ENCODE results near the gene KLRF1. TPM values are rescaled to one million over a fixed set of nuclear protein-coding genes. Genes with fewer than 3 reads are reported as not detected.

The KLRF1 gene
- polyA plus RNA-seq, 1 donor from 2014 or later: not detected

DNA sequence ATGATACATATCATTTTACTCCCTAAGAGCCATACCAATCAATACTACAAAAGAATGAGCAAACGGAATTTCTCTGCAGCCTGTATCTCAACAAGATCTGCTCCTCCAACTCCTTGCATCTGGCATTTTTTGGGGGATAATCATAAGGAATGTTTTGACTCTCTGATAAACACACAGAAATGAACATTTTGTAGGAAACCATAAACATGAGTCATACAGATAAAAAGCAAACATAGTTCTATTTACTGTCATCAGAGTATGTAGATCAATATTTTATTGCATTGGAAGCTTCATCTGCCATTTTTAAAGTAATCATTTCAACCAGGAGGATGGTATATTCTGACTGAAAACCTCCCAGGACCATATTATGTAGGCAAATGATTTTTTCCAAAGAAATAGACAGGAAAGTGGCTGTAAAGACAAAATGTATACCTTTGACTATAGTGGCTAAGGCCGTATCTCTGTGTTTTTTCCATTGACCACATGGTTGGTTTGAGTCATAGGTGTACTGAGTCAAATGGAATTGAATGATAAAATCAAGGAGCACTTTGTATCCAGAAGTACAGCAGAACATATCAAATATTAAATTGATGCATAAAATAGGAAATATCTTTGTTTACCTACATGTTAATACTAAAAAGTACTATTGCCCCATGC is 34.2 kb upstream of the KLRF1 start:
- H3K9me3 ChIP-seq (ENCODE audit: low read length): no peaks in the 10 kb centered on the region
- no peak overlapping the region for H3K4me2 ChIP-seq (ENCODE audit: low read length)
- no peaks in the 10 kb centered on the region for H3F3A ChIP-seq (ENCODE audit: insufficient read depth, low read length, poor library complexity, severe bottlenecking)
- H3K9me2 ChIP-seq (ENCODE audit: insufficient read depth, low read length): no peaks in the 10 kb centered on the region
- no peak overlapping the region for H3K9ac ChIP-seq (ENCODE audit: low read length)
- H4K20me1 ChIP-seq (ENCODE audit: insufficient read depth): no peaks in the 10 kb centered on the region
- no peaks in the 10 kb centered on the region for H3K79me2 ChIP-seq (replicated peaks; ENCODE audit: insufficient read depth, low read length)
- H3K36me3 ChIP-seq (ENCODE audit: insufficient read depth, low read length): no peaks in the 10 kb centered on the region
- H2AFZ ChIP-seq (ENCODE audit: low read depth, low read length): no peak overlapping the region
- no peak for TF ChIP-seq POLR2AphosphoS5 (IDR thresholded peaks at IDR 0.05)
- no peak for TF ChIP-seq MXI1 (conservative IDR thresholded peaks at IDR 0.05; ENCODE audit: poor library complexity, severe bottlenecking)
- TF ChIP-seq RAD21 (conservative IDR thresholded peaks at IDR 0.05): no peak
- TF ChIP-seq, protein P1, sequence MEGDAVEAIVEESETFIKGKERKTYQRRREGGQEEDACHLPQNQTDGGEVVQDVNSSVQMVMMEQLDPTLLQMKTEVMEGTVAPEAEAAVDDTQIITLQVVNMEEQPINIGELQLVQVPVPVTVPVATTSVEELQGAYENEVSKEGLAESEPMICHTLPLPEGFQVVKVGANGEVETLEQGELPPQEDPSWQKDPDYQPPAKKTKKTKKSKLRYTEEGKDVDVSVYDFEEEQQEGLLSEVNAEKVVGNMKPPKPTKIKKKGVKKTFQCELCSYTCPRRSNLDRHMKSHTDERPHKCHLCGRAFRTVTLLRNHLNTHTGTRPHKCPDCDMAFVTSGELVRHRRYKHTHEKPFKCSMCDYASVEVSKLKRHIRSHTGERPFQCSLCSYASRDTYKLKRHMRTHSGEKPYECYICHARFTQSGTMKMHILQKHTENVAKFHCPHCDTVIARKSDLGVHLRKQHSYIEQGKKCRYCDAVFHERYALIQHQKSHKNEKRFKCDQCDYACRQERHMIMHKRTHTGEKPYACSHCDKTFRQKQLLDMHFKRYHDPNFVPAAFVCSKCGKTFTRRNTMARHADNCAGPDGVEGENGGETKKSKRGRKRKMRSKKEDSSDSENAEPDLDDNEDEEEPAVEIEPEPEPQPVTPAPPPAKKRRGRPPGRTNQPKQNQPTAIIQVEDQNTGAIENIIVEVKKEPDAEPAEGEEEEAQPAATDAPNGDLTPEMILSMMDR (IDR thresholded peaks at IDR 0.05; ENCODE audit: poor library complexity, severe bottlenecking): no peak
- no peak for TF ChIP-seq TAF1 (IDR thresholded peaks at IDR 0.05; ENCODE audit: low read depth)
- TF ChIP-seq, protein P2, sequence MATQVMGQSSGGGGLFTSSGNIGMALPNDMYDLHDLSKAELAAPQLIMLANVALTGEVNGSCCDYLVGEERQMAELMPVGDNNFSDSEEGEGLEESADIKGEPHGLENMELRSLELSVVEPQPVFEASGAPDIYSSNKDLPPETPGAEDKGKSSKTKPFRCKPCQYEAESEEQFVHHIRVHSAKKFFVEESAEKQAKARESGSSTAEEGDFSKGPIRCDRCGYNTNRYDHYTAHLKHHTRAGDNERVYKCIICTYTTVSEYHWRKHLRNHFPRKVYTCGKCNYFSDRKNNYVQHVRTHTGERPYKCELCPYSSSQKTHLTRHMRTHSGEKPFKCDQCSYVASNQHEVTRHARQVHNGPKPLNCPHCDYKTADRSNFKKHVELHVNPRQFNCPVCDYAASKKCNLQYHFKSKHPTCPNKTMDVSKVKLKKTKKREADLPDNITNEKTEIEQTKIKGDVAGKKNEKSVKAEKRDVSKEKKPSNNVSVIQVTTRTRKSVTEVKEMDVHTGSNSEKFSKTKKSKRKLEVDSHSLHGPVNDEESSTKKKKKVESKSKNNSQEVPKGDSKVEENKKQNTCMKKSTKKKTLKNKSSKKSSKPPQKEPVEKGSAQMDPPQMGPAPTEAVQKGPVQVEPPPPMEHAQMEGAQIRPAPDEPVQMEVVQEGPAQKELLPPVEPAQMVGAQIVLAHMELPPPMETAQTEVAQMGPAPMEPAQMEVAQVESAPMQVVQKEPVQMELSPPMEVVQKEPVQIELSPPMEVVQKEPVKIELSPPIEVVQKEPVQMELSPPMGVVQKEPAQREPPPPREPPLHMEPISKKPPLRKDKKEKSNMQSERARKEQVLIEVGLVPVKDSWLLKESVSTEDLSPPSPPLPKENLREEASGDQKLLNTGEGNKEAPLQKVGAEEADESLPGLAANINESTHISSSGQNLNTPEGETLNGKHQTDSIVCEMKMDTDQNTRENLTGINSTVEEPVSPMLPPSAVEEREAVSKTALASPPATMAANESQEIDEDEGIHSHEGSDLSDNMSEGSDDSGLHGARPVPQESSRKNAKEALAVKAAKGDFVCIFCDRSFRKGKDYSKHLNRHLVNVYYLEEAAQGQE (IDR thresholded peaks at IDR 0.05; ENCODE audit: borderline replicate concordance): no peak
- no peak for TF ChIP-seq EP300 (conservative IDR thresholded peaks at IDR 0.05; ENCODE audit: poor library complexity, severe bottlenecking)
- no peak for TF ChIP-seq EZH2 (IDR thresholded peaks at IDR 0.05; ENCODE audit: borderline replicate concordance, insufficient read depth, low read length, poor library complexity, severe bottlenecking)
- no peak for TF ChIP-seq SMC3 (conservative IDR thresholded peaks at IDR 0.05; ENCODE audit: poor library complexity)
- H3K27ac ChIP-seq (ENCODE audit: low read length): no peak overlapping the region
- H3K4me3 ChIP-seq (ENCODE audit: low read length): no peak overlapping the region
- no peaks in the 10 kb centered on the region for H3K27me3 ChIP-seq (ENCODE audit: insufficient read depth, low read depth, low read length)

DNA sequence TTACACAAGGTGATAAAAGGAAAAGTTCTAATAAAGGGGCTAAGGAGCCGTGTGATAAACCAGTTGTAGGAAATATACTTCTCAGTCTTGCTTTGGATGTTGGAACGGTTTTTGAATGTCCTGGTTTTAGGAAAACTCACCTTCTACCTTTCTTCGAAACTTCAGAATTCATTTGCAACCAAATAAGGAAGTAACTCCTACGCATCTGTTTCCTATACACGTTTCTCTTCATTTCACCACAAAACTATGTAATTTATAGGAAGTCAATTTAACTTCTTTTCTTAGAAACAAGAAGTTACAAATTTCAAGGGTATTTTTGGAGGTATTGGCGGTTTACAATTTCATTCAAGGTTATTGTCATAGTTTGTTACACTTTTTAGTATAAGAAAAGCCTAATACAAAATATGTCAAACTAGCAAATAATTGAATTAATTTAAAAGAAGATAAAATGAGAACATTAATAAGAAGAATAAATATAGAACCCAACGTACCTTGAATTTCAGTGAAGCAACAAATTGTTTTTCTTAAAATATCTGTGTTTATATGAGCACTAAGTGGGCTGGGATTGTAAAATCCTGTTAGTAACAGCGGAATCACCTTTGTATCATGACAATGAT is 33.4 kb upstream of the KLRF1 start:
- H3K79me2 ChIP-seq (replicated peaks; ENCODE audit: insufficient read depth, low read length): no peaks in the 10 kb centered on the region
- H3K9ac ChIP-seq (ENCODE audit: low read length): no peak overlapping the region
- H3K36me3 ChIP-seq (ENCODE audit: insufficient read depth, low read length): no peaks in the 10 kb centered on the region
- H3K9me3 ChIP-seq (ENCODE audit: low read length): no peaks in the 10 kb centered on the region
- no peak overlapping the region for H2AFZ ChIP-seq (ENCODE audit: low read depth, low read length)
- no peak overlapping the region for H3K4me3 ChIP-seq (ENCODE audit: low read length)
- no peaks in the 10 kb centered on the region for H4K20me1 ChIP-seq (ENCODE audit: insufficient read depth)
- no peaks in the 10 kb centered on the region for H3F3A ChIP-seq (ENCODE audit: insufficient read depth, low read length, poor library complexity, severe bottlenecking)
- H3K9me2 ChIP-seq (ENCODE audit: insufficient read depth, low read length): no peaks in the 10 kb centered on the region
- no peaks in the 10 kb centered on the region for H3K27me3 ChIP-seq (ENCODE audit: insufficient read depth, low read depth, low read length)
- H3K27ac ChIP-seq (ENCODE audit: low read length): no peak overlapping the region
- H3K4me2 ChIP-seq (ENCODE audit: low read length): no peak overlapping the region
- TF ChIP-seq, protein P2 (IDR thresholded peaks at IDR 0.05; ENCODE audit: borderline replicate concordance): no peak
- TF ChIP-seq, protein P1 (IDR thresholded peaks at IDR 0.05; ENCODE audit: poor library complexity, severe bottlenecking): no peak
- TF ChIP-seq RAD21 (conservative IDR thresholded peaks at IDR 0.05) (no peak), TAF1 (IDR thresholded peaks at IDR 0.05; ENCODE audit: low read depth) (no peak)

All from neural cell (in vitro differentiated cells).